ENCODE measurements around the gene MYH9.

DNA sequence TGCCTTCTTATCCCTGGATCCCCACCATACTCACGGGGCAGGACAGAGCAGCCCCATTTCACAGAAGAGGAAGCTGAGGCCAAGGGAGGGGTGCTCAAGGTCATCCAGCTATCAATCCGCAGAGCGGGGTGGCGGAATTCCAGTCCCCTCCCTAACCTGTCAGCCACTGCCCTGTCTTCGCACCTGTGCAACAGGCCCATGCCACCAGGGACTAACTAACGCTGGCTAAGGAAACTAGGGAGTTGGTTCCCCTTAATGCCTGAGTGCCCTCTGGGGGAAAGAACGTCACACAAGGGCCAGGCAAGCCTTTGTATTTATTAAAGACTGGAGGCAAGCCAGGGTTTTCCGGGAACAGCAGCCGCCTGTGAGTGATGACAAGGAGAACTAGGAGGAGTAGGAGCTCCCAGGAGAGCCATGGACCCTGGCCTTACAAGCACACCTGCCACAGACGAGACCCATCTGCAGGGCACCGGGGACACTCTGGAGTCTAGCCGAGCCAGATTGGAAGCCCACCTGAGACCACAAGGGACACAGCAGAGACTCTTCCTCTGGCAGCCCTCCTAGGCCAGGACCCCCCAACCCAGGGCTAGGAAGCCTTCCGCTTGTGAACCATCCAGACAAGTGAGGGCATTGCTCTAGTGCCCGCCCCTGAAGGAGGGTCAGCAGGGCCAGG is 64.4 kb downstream of the MYH9 start:
- TF ChIP-seq, protein P1, sequence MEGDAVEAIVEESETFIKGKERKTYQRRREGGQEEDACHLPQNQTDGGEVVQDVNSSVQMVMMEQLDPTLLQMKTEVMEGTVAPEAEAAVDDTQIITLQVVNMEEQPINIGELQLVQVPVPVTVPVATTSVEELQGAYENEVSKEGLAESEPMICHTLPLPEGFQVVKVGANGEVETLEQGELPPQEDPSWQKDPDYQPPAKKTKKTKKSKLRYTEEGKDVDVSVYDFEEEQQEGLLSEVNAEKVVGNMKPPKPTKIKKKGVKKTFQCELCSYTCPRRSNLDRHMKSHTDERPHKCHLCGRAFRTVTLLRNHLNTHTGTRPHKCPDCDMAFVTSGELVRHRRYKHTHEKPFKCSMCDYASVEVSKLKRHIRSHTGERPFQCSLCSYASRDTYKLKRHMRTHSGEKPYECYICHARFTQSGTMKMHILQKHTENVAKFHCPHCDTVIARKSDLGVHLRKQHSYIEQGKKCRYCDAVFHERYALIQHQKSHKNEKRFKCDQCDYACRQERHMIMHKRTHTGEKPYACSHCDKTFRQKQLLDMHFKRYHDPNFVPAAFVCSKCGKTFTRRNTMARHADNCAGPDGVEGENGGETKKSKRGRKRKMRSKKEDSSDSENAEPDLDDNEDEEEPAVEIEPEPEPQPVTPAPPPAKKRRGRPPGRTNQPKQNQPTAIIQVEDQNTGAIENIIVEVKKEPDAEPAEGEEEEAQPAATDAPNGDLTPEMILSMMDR (IDR thresholded peaks at IDR 0.05; ENCODE audit: low read length), result no peak
- no peak for TF ChIP-seq EZH2 (optimal IDR thresholded peaks at IDR 0.05; ENCODE audit: low read depth, low read length)
